ENCODE results near the gene TLCD5. TPM values are rescaled to one million over a fixed set of nuclear protein-coding genes. Genes with fewer than 3 reads are reported as not detected.

TLCD5 gene
- total and polyA plus RNA-seq, 7 donors, result 0.39 to 2.5 (median 0.71) TPM

Other genes with a start within 250 kb of the TLCD5 start
- under 1 TPM in 2 of 4 donors, not detected in 2; 0.24 to 0.91 TPM for gene TRIM29, start 187.2 kb upstream of the TLCD5 start, total RNA-seq
- gene TRIM29, start 187.2 kb upstream of the TLCD5 start, polyA plus RNA-seq, result under 1 TPM; 0.09 to 0.44 (median 0.37) TPM
- 10 to 100 TPM in 2 of 4 donors, 1 to 10 TPM in 2; 5.6 to 15.3 (median 9.4) TPM for gene OAF, start 114.3 kb upstream of the TLCD5 start, total RNA-seq
- 1 to 10 TPM; 3.2 to 9.0 (median 8.1) TPM for gene OAF, start 114.3 kb upstream of the TLCD5 start, polyA plus RNA-seq
- gene POU2F3, start 85.2 kb upstream of the TLCD5 start, total RNA-seq, result not detected
- gene POU2F3, start 85.2 kb upstream of the TLCD5 start, polyA plus RNA-seq, result not detected
- 100 to 1,000 TPM in 1 of 4 donors, 10 to 100 TPM in 3; 45.6 to 102 (median 76.1) TPM for gene ARHGEF12, start 11.1 kb downstream of the TLCD5 start, total RNA-seq
- 10 to 100 TPM; 14.8 to 40.0 (median 15.7) TPM for gene ARHGEF12, start 11.1 kb downstream of the TLCD5 start, polyA plus RNA-seq
- gene GRIK4, start 186.4 kb downstream of the TLCD5 start, total RNA-seq, result under 1 TPM in 1 of 4 donors, not detected in 3; 0.11 TPM
- under 1 TPM in 2 of 3 donors, not detected in 1; 0.04 TPM for gene GRIK4, start 186.4 kb downstream of the TLCD5 start, polyA plus RNA-seq

Data from psoas muscle (tissue), 7 donors.